Measurements from ENCODE around the gene RFX3. TPM values are rescaled to one million over a fixed set of nuclear protein-coding genes. Genes with fewer than 3 reads are reported as not detected.

RFX3 gene
- total and polyA plus RNA-seq, 2 of the 13 experiments (the other 11 are each of a cell fraction or from before 2014, with no cell fraction given) = 2.7 to 5.3 TPM

DNA sequence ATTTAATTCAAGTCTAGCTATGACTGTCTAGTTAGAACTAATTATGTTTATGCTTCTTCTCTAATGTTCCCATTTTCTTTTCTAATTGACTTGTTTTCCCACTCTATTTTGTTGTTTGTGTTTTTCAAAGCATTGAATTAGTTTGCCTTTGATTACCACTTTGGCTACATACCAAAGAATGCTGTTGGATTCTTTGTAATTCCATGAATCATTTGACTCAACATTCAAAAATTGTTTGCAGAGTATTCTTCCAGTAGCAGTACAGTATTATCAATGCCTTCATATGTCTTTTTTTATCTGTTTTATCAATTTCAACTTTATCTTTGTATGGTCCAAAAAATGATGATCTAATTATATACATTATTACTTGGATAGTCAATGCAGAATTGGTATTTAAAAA is 288.7 kb downstream of the RFX3 start:
- CTCF ChIA-PET (ENCODE audit: low intra/inter-chr PET ratio, low total read pairs) = no interaction called here
- Histone ChIP-seq H3K27ac (ENCODE audit: extremely low read length, insufficient read depth, low read length) (no peak overlapping the region), H3K4me2 (ENCODE audit: low read depth, low read length) (no peak overlapping the region), H2AFZ (ENCODE audit: low read length) (no peak overlapping the region), H3K4me3 (replicated peaks in 1 of 3; ENCODE audit: insufficient read depth in 1 of 3, low read depth in 2 of 3, low read length in 3 of 3) (no peak overlapping the region), H3K79me2 (ENCODE audit: insufficient read depth, low read length) (no peaks in the 10 kb centered on the region), H3K9me3 (ENCODE audit: low read length) (no peaks in the 10 kb centered on the region), H3K36me3 (replicated peaks in 1 of 2; ENCODE audit: control insufficient read depth in 1 of 2, insufficient read depth in 2 of 2, low read length in 2 of 2) (no peaks in the 10 kb centered on the region), H4K20me1 (ENCODE audit: insufficient read depth, low read length) (no peaks in the 10 kb centered on the region), H3K27me3 (ENCODE audit: control insufficient read depth in 1 of 2, insufficient read depth in 2 of 2, low read length in 2 of 2) (no peaks in the 10 kb centered on the region), H3K4me1 (ENCODE audit: insufficient read depth, low read length) (no peaks in the 10 kb centered on the region), H3K9ac (ENCODE audit: insufficient read depth, low read depth, low read length) (no peak overlapping the region)
- intact Hi-C loops (cut with micrococcal nuclease; ENCODE audit: unreplicated experiment) = no loop called here
- FAIRE-seq (no peak), ATAC-seq (no peak), DNase-seq (ENCODE audit: low spot score) (no peak)
- no TSS peak for BruUV-seq (replicated peaks)
- in situ Hi-C loops (cut with HindIII; ENCODE audit: extremely low pct_ligation_motif_present, low pct_unique_long_range_greater_than_20kb) = no loop called here
- POLR2A ChIA-PET = no interaction called here
- TF ChIP-seq TOE1 (CRISPR knock-in tag; IDR thresholded peaks at IDR 0.05) = no peak
- no peak for TF ChIP-seq NONO (IDR thresholded peaks at IDR 0.05)
- TF ChIP-seq NONO (CRISPR knock-in tag; conservative IDR thresholded peaks at IDR 0.05) = no peak
- no peak for TF ChIP-seq ZNF550 (CRISPR knock-in tag; IDR thresholded peaks at IDR 0.05; ENCODE audit: borderline replicate concordance)
- TF ChIP-seq NBN (conservative IDR thresholded peaks at IDR 0.05) = no peak
- TF ChIP-seq CHD4 (IDR thresholded peaks at IDR 0.05; ENCODE audit: borderline replicate concordance, low read length) = no peak
- no peak for TF ChIP-seq ZNF230 (CRISPR knock-in tag; IDR thresholded peaks at IDR 0.05)
- TF ChIP-seq ZNF678 (CRISPR knock-in tag; IDR thresholded peaks at IDR 0.05) = no peak
- TF ChIP-seq KMT2A (CRISPR knock-in tag; IDR thresholded peaks at IDR 0.05) = no peak
- no peak for TF ChIP-seq PTBP1 (IDR thresholded peaks at IDR 0.05; ENCODE audit: low read depth, low read length, poor library complexity, severe bottlenecking)
- TF ChIP-seq KLF13 (CRISPR knock-in tag; IDR thresholded peaks at IDR 0.05) = no peak

GRCh38 chr9:3235497-3235896 is 290.3 kb downstream of the RFX3 start:
- no peak for ATAC-seq
- no peak for DNase-seq (ENCODE audit: low spot score)
- Histone ChIP-seq H3K27ac (ENCODE audit: extremely low read length, insufficient read depth, low read length) (no peak overlapping the region), H3K79me2 (ENCODE audit: insufficient read depth, low read length) (no peaks in the 10 kb centered on the region), H3K4me3 (replicated peaks in 1 of 3; ENCODE audit: insufficient read depth in 1 of 3, low read depth in 2 of 3, low read length in 3 of 3) (no peak overlapping the region), H3K4me2 (ENCODE audit: low read depth, low read length) (no peak overlapping the region), H3K9me3 (ENCODE audit: low read length) (no peaks in the 10 kb centered on the region), H3K27me3 (ENCODE audit: control insufficient read depth in 1 of 2, insufficient read depth in 2 of 2, low read length in 2 of 2) (no peaks in the 10 kb centered on the region), H2AFZ (ENCODE audit: low read length) (no peak overlapping the region), H3K9ac (ENCODE audit: insufficient read depth, low read depth, low read length) (no peak overlapping the region), H4K20me1 (ENCODE audit: insufficient read depth, low read length) (no peaks in the 10 kb centered on the region), H3K4me1 (ENCODE audit: insufficient read depth, low read length) (no peaks in the 10 kb centered on the region), H3K36me3 (replicated peaks in 1 of 2; ENCODE audit: control insufficient read depth in 1 of 2, insufficient read depth in 2 of 2, low read length in 2 of 2) (no peaks in the 10 kb centered on the region)
- ChIA-PET CTCF (ENCODE audit: low intra/inter-chr PET ratio, low total read pairs) (no interaction called here), POLR2A (no interaction called here)
- no peak for FAIRE-seq
- WGBS (ENCODE audit: low lambda C conversion rate) = 92% methylated on average over 1 of the region's 1 CpG
- TF ChIP-seq ZNF75D (CRISPR knock-in tag; IDR thresholded peaks at IDR 0.05; ENCODE audit: borderline replicate concordance) = no peak
- no peak for TF ChIP-seq NFE2L1 (CRISPR knock-in tag; IDR thresholded peaks at IDR 0.05; ENCODE audit: borderline replicate concordance)
- no peak for TF ChIP-seq HOXA3 (CRISPR knock-in tag; IDR thresholded peaks at IDR 0.05)
- TF ChIP-seq TBX2 (CRISPR knock-in tag; IDR thresholded peaks at IDR 0.05; ENCODE audit: borderline replicate concordance) = no peak
- no peak for TF ChIP-seq ZNF430 (CRISPR knock-in tag; IDR thresholded peaks at IDR 0.05)
- no peak for TF ChIP-seq ZNF558 (CRISPR knock-in tag; IDR thresholded peaks at IDR 0.05; ENCODE audit: borderline replicate concordance)
- TF ChIP-seq ZNF672 (CRISPR knock-in tag; IDR thresholded peaks at IDR 0.05) = no peak
- TF ChIP-seq HMGXB4 (CRISPR knock-in tag; IDR thresholded peaks at IDR 0.05; ENCODE audit: borderline replicate concordance in 1 of 2, low read depth in 1 of 2) = no peak
- no peak for TF ChIP-seq ZNF543 (CRISPR knock-in tag; IDR thresholded peaks at IDR 0.05)
- BruUV-seq (replicated peaks) = no TSS peak
- intact Hi-C loops (cut with micrococcal nuclease; ENCODE audit: unreplicated experiment) = no loop called here
- in situ Hi-C loops (cut with HindIII; ENCODE audit: extremely low pct_ligation_motif_present, low pct_unique_long_range_greater_than_20kb) = no loop called here

Data from HepG2 (cell line).